Ovary (tissue), 3 donors: ENCODE measurements around the gene FAM219A.

Experiments used
- CTCF ChIP-seq, 3 donors: fragments of 450-650 bp in 2 of 3; fragments of 200-600 bp in 1 of 3; IDR thresholded peaks; one replicate each; pipeline versions ENCODE4 v1.5.1 to v1.8.0; 2016 to 2022; ENCODE audit warnings: antibody characterized with exemption in 3 of 3, mild to moderate bottlenecking in 1 of 3
- EP300 ChIP-seq: sonication (generic); formaldehyde crosslinking; IDR thresholded peaks from one replicate; pipeline ENCODE4 v1.6.1; 2017; ENCODE audit warnings: antibody characterized with exemption
- POLR2A ChIP-seq: fragments of 450-650 bp; IDR thresholded peaks from one replicate; pipeline ENCODE4 v1.6.1; 2017; ENCODE audit warnings: antibody characterized with exemption, mild to moderate bottlenecking, moderate library complexity
- donor health status: DM: no; HTN: no; CAD: no.

- TF ChIP-seq CTCF (IDR thresholded peaks at IDR 0.05) (no peak), POLR2A (no peak), EP300 (no peak)
These were observed 84.0 kb downstream of the FAM219A start for GRCh38 chr9:34374339-34374738.
